ENCODE data around the gene LUZP1. TPM values are rescaled to one million over a fixed set of nuclear protein-coding genes. Genes with fewer than 3 reads are reported as not detected.

Gene LUZP1
- total and polyA plus RNA-seq, 10 donors: 1.7 to 51.6 (median 31.6) TPM

DNA sequence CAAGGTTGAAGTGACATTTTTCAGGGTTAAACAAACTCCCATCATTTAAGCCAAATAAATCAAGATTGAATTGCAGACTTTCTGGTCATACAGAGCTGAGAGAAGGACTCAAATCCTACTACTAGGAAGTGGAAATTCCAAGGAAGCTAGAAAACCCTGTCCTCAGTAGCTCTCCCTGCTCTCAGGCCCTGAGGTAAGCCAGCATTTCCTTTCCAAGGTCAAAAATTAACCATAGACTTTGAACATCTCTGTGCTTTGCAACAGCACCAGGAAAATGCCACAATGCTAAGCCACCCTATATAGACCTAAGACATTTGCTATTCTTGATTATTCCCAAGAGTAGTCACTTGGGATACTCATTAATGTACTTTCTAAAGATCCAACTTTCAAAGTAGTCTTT is 45.1 kb downstream of the LUZP1 start:
- TF ChIP-seq POLR2AphosphoS5 (IDR thresholded peaks at IDR 0.05) (no peak), CTCF (IDR thresholded peaks at IDR 0.05 in 8 of 11, conservative IDR thresholded peaks at IDR 0.05 in 3 of 11) (no peak), POLR2A (IDR thresholded peaks at IDR 0.05) (no peak)
- intact Hi-C loops (cut with DNase I; ENCODE audit: low total_unique reads): no loop called here
- Histone ChIP-seq H3K27ac (peak overlapping the region in 1 of 8 donors; percentile 60), H3K4me1 (peaks cover 21 to 89% (median 49%) of the 10 kb centered on the region in 6 donors), H3K9me3 (no peaks in the 10 kb centered on the region), H3K4me3 (no peak overlapping the region), H3K27me3 (replicated peaks in 1 of 7) (no peaks in the 10 kb centered on the region), H3K36me3 (no peaks in the 10 kb centered on the region)
- no peak for DNase-seq

DNA sequence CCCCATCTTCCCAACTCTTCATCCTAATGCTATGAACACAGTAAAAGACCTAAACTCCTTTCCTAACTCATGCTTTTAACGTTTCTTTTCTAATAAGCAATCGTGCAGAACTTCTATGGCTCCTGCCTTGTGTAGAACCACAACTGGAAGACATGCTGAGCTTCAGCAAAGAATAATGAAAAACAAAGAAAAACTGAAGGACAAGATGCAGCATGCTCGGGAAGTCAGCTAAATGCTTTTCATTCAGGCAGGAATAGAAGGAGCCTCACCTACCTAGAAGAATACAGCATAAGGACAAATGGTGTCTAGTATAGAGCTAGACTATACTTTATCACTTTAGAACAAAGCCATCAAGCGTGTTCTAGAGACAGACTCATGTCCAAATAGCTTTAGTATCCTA is 45.9 kb downstream of the LUZP1 start:
- no peak for DNase-seq
- Histone ChIP-seq H3K27me3 (replicated peaks in 1 of 7) (no peaks in the 10 kb centered on the region), H3K27ac (peak overlapping the region in 5 of 8 donors; percentile 24 to 60 (median 49)), H3K4me3 (no peak overlapping the region), H3K9me3 (no peaks in the 10 kb centered on the region), H3K4me1 (peaks cover 21 to 96% (median 53%) of the 10 kb centered on the region in 6 donors), H3K36me3 (no peaks in the 10 kb centered on the region)
- WGBS, 5 donors: 57 to 80% (median 71%) methylated on average over 4 of the region's 4 CpGs
- intact Hi-C loops (cut with DNase I; ENCODE audit: low total_unique reads): no loop called here
- no peak for TF ChIP-seq CTCF (IDR thresholded peaks at IDR 0.05 in 8 of 11, conservative IDR thresholded peaks at IDR 0.05 in 3 of 11)
- no peak for TF ChIP-seq POLR2AphosphoS5 (IDR thresholded peaks at IDR 0.05)
- TF ChIP-seq POLR2A (IDR thresholded peaks at IDR 0.05): no peak

- TF ChIP-seq CTCF (IDR thresholded peaks at IDR 0.05 in 8 of 11, conservative IDR thresholded peaks at IDR 0.05 in 3 of 11): no peak
- peaks cover 21 to 97% (median 55%) of the 10 kb centered on the region in 6 donors for H3K4me1 ChIP-seq
- 21 to 45% (median 30%) methylated on average over 4 of the region's 4 CpGs for WGBS, 5 donors
- no peak overlapping the region for H3K4me3 ChIP-seq
- peak overlapping the region in 5 of 8 donors; percentile 29 to 60 (median 51) for H3K27ac ChIP-seq
- H3K36me3 ChIP-seq: no peaks in the 10 kb centered on the region
- intact Hi-C loops (cut with DNase I; ENCODE audit: low total_unique reads): no loop called here
- no peaks in the 10 kb centered on the region for H3K27me3 ChIP-seq (replicated peaks in 1 of 7)
- no peaks in the 10 kb centered on the region for H3K9me3 ChIP-seq
- DNase-seq: no peak
Observed at GRCh38 chr1:23122023-23122748, 46.5 kb downstream of the LUZP1 start.

DNA sequence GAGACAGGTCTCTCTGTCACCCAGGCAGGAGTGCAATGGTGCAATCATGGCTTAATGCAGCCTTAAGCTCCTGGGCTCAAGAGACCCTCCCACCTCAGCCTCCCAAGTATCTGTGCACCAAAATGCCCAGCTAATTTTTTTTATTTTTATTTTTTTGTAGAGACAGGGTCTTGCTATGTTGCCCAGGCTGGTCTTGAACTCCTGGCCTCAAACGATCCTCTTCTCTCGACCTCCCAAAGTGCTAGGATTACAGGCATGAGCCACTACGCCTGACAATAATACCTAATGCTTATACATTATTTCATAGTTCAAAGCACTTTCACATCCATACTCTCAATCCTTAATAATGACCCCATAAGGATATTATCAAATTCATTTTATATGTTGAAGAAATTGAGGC is 48.3 kb downstream of the LUZP1 start:
- Histone ChIP-seq H3K4me3 (no peak overlapping the region), H3K27me3 (replicated peaks in 1 of 7) (no peaks in the 10 kb centered on the region), H3K36me3 (no peaks in the 10 kb centered on the region), H3K4me1 (peaks cover 21 to 97% (median 58%) of the 10 kb centered on the region in 6 donors), H3K27ac (peak overlapping the region in 4 of 8 donors; percentile 6 to 70 (median 62)), H3K9me3 (no peaks in the 10 kb centered on the region)
- WGBS, 5 donors: 91 to 95% (median 93%) methylated on average over 3 of the region's 3 CpGs
- intact Hi-C loops (cut with DNase I; ENCODE audit: low total_unique reads): no loop called here
- TF ChIP-seq POLR2AphosphoS5 (IDR thresholded peaks at IDR 0.05): no peak
- TF ChIP-seq CTCF (IDR thresholded peaks at IDR 0.05 in 8 of 11, conservative IDR thresholded peaks at IDR 0.05 in 3 of 11): no peak
- no peak for TF ChIP-seq POLR2A (IDR thresholded peaks at IDR 0.05)
- DNase-seq: no peak
